B cell (primary cell): ENCODE data around the gene SRGAP2B. TPM values are rescaled to one million over a fixed set of nuclear protein-coding genes. Genes with fewer than 3 reads are reported as not detected.
"Not testable (repeated sequence)": the region's sequence is repeated elsewhere in the genome, so short reads cannot be mapped to it uniquely, and the experiment has no call there.

Source experiments
- ATAC-seq: fragments of 200-7000 bp; cut with Tn5 transposase; one replicate; pipeline ENCODE4 v1.10.0; 2021; ENCODE audit warnings: low read depth, mild to moderate bottlenecking, moderate number of reproducible peaks, moderate library complexity
- CTCF ChIA-PET: fragments of 350-600 bp; sonication (Branson Sonifier 250); formaldehyde crosslinking; loops from one replicate; lab custom pipeline; 2021; ENCODE audit warnings: antibody characterized with exemption, inconsistent platforms; lab: Charles Lee
- POLR2A ChIA-PET: fragments of 350-600 bp; sonication (Branson Sonifier 250); formaldehyde crosslinking; loops from one replicate; lab custom pipeline; 2021; ENCODE audit warnings: antibody characterized with exemption; lab: Charles Lee
- DNase-seq: peaks from one replicate; pipeline ENCODE4 v3.0.0; 2013
- H2AFZ ChIP-seq: 2 replicates; pipeline ENCODE4 v1.6.1; 2012; ENCODE audit warnings: mild to moderate bottlenecking, low read depth, low read length; ENCODE audit not compliant: insufficient read depth, poor library complexity, severe bottlenecking
- H3K27ac ChIP-seq, 2 donors: 1 replicate in 1 of 2; 2 replicates in 1 of 2; pipeline ENCODE4 v1.5.1; 2012 to 2013; ENCODE audit warnings: low read length in 2 of 2, mild to moderate bottlenecking in 2 of 2, moderate library complexity in 1 of 2
- H3K27me3 ChIP-seq, 4 experiments: fragments of 200-600 bp in 1 of 4; sonication (generic) in 1 of 4; replicated peaks in 1 of 4; 1 replicate in 2 of 4; 2 replicates in 2 of 4; pipeline versions ENCODE4 v1.6.1 to v1.7.0; 2013 to 2016; ENCODE audit warnings: low read length in 3 of 4, mild to moderate bottlenecking in 2 of 4, mixed read lengths in 1 of 4, moderate library complexity in 1 of 4; ENCODE audit not compliant: insufficient read depth in 4 of 4, control insufficient read depth in 3 of 4; ENCODE audit errors: control extremely low read depth in 1 of 4
- H3K36me3 ChIP-seq, 2 experiments: replicated peaks in 1 of 2; 1 replicate in 1 of 2; 2 replicates in 1 of 2; pipeline versions ENCODE4 v1.6.1 to v1.7.1; 2013; ENCODE audit warnings: low read length in 1 of 2; ENCODE audit not compliant: insufficient read depth in 2 of 2, control insufficient read depth in 1 of 2; ENCODE audit errors: control extremely low read depth in 1 of 2, extremely low read depth in 1 of 2
- H3K4me1 ChIP-seq, 2 donors: fragments of 200-600 bp in 1 of 2; sonication (generic) in 1 of 2; 1 replicate in 1 of 2; 2 replicates in 1 of 2; pipeline versions ENCODE4 v1.5.1 to v1.6.1; 2013 to 2017; ENCODE audit warnings: low read length in 2 of 2; ENCODE audit not compliant: control insufficient read depth in 2 of 2, insufficient read depth in 2 of 2
- H3K4me2 ChIP-seq: replicated peaks from 2 replicates; pipeline ENCODE3; 2012; ENCODE audit warnings: mild to moderate bottlenecking, low read depth, low read length; ENCODE audit not compliant: poor library complexity, severe bottlenecking
- H3K4me3 ChIP-seq, 5 experiments: fragments of 200-600 bp in 1 of 5; sonication (generic) in 1 of 5; 1 replicate in 3 of 5; 2 replicates in 2 of 5; pipeline versions ENCODE4 v1.5.1 to v1.7.0; 2011 to 2016; ENCODE audit warnings: low read length in 4 of 5, mild to moderate bottlenecking in 4 of 5, low read depth in 2 of 5, control low read depth in 1 of 5, moderate library complexity in 1 of 5; ENCODE audit not compliant: insufficient read depth in 1 of 5; ENCODE audit errors: control extremely low read depth in 1 of 5, extremely low read depth in 1 of 5
- H3K79me2 ChIP-seq: fragments of 200-600 bp; sonication (generic); one replicate; pipeline ENCODE4 v1.6.0; 2016; ENCODE audit warnings: low read length; ENCODE audit not compliant: control insufficient read depth, insufficient read depth
- H3K9ac ChIP-seq: fragments of 200-600 bp; sonication (generic); 2 replicates; pipeline ENCODE4 v1.6.1; 2017; ENCODE audit warnings: mild to moderate bottlenecking, low read length, moderate library complexity
- H3K9me3 ChIP-seq, 3 donors: one replicate each; pipeline versions ENCODE4 v1.6.1 to v1.7.1; 2013; ENCODE audit warnings: low read length in 2 of 3; ENCODE audit not compliant: control insufficient read depth in 2 of 3, insufficient read depth in 1 of 3; ENCODE audit errors: control extremely low read depth in 1 of 3
- H4K20me1 ChIP-seq: 2 replicates; pipeline ENCODE4 v1.6.0; 2012; ENCODE audit warnings: mild to moderate bottlenecking, low read length; ENCODE audit not compliant: insufficient read depth, control insufficient read depth, poor library complexity, severe bottlenecking
- H3K27ac Mint-ChIP-seq: one replicate; pipeline ENCODE4 v1.8.0; 2021; ENCODE audit warnings: mixed read lengths
- H3K27me3 Mint-ChIP-seq: one replicate; pipeline ENCODE4 v1.8.0; 2021; ENCODE audit warnings: mixed read lengths
- H3K4me1 Mint-ChIP-seq: one replicate; pipeline ENCODE4 v1.8.0; 2021; ENCODE audit warnings: mixed read lengths
- H3K4me3 Mint-ChIP-seq: one replicate; pipeline ENCODE4 v1.8.0; 2021; ENCODE audit warnings: mixed read lengths
- H3K9me3 Mint-ChIP-seq: one replicate; pipeline ENCODE4 v1.8.0; 2022; ENCODE audit warnings: mixed read lengths; ENCODE audit not compliant: insufficient read depth
- WGBS: methylation state at CpG from one replicate; pipeline ENCODE4 v1.1.5; 2013; ENCODE audit warnings: missing lambda C conversion rate; ENCODE audit not compliant: insufficient coverage; 5-methylcytosine and 5-hydroxymethylcytosine counted together
- intact Hi-C: fragments of 100-400 bp; cut with micrococcal nuclease; formaldehyde crosslinking; loops from one replicate; pipeline ENCODE4 v1.10.0; 2022
- polyA plus RNA-seq: library from polyadenylated mRNA; depleted of rRNA; stranded (reverse); fragments of >200 nt; gene quantifications from 2 replicates; pipeline ENCODE4 v1.2.3, GENCODE V29; 2012
- total RNA-seq, 2 donors: library from RNA; stranded (reverse); fragments of 120-200 nt in 1 of 2; gene quantifications; 1 replicate in 1 of 2; 2 replicates in 1 of 2; pipeline versions ENCODE4 v1.2.3 to v1.2.4, GENCODE V29; 2013 to 2022

The SRGAP2B gene
- total and polyA plus RNA-seq, 2 donors (not counting 1 experiment from before 2014, with no cell fraction given) = 3.0 to 36.5 TPM

- H3K36me3 ChIP-seq, intact Hi-C loops, H3K27ac ChIP-seq: not testable (repeated sequence)
Measured at GRCh38 chr1:145134476-145134875, 39.3 kb upstream of the SRGAP2B start.

GRCh38 chr1:145128697-145129469 is 33.8 kb upstream of the SRGAP2B start:
- intact Hi-C loops, H3K27me3 ChIP-seq, H3K79me2 ChIP-seq, H3K4me2 ChIP-seq, H3K36me3 ChIP-seq, H2AFZ ChIP-seq, H3K9ac ChIP-seq, DNase-seq, H3K9me3 ChIP-seq, H3K4me3 ChIP-seq, H3K27ac Mint-ChIP-seq, H3K4me1 ChIP-seq, CTCF ChIA-PET, H3K9me3 Mint-ChIP-seq, H4K20me1 ChIP-seq, ATAC-seq, H3K4me3 Mint-ChIP-seq, POLR2A ChIA-PET, H3K27ac ChIP-seq, H3K27me3 Mint-ChIP-seq, H3K4me1 Mint-ChIP-seq: not testable (repeated sequence)
- WGBS = 77% methylated on average over 12 of the region's 14 CpGs

More at GRCh38 chr1:145134476-145134875, 39.3 kb upstream of the SRGAP2B start:
- ATAC-seq, H3K4me1 ChIP-seq, H3K79me2 ChIP-seq, DNase-seq, H3K4me2 ChIP-seq, H3K9me3 Mint-ChIP-seq, POLR2A ChIA-PET, H3K4me1 Mint-ChIP-seq, H3K27me3 Mint-ChIP-seq, H3K9ac ChIP-seq, H3K27ac Mint-ChIP-seq, CTCF ChIA-PET, H3K4me3 ChIP-seq, H3K27me3 ChIP-seq, H4K20me1 ChIP-seq, H3K4me3 Mint-ChIP-seq, H2AFZ ChIP-seq, H3K9me3 ChIP-seq: not testable (repeated sequence)
- WGBS = no CpG with 5 or more reads among the region's 1 CpG

GRCh38 chr1:145127144-145127543 is 32.0 kb upstream of the SRGAP2B start:
- H3K4me3 ChIP-seq, H3K79me2 ChIP-seq, ATAC-seq, H3K4me3 Mint-ChIP-seq, intact Hi-C loops, H3K9me3 Mint-ChIP-seq, H3K4me1 Mint-ChIP-seq, H3K27ac Mint-ChIP-seq, H3K36me3 ChIP-seq, H3K27me3 Mint-ChIP-seq, H3K9me3 ChIP-seq, H3K9ac ChIP-seq, H3K27ac ChIP-seq, H4K20me1 ChIP-seq, H2AFZ ChIP-seq, H3K4me2 ChIP-seq, H3K4me1 ChIP-seq, POLR2A ChIA-PET, H3K27me3 ChIP-seq, DNase-seq, CTCF ChIA-PET: not testable (repeated sequence)

GRCh38 chr1:145125112-145125511 is 30.0 kb upstream of the SRGAP2B start:
- H3K79me2 ChIP-seq, H3K27me3 Mint-ChIP-seq, DNase-seq, CTCF ChIA-PET, H3K4me2 ChIP-seq, H3K36me3 ChIP-seq, ATAC-seq, H3K9ac ChIP-seq, POLR2A ChIA-PET, H3K4me1 ChIP-seq, H3K27ac Mint-ChIP-seq, H3K27me3 ChIP-seq, H3K4me3 ChIP-seq, H2AFZ ChIP-seq, H3K4me3 Mint-ChIP-seq, H3K9me3 Mint-ChIP-seq, intact Hi-C loops, H3K4me1 Mint-ChIP-seq, H3K27ac ChIP-seq, H4K20me1 ChIP-seq, H3K9me3 ChIP-seq: not testable (repeated sequence)
- whole genome bisulfite sequencing = no CpG with 5 or more reads among the region's 1 CpG
